WERI-Rb-1 (cell line): ENCODE results near the gene TMEM121.

Experiments
- DNase-seq: peaks from one replicate; pipeline ENCODE4 v3.0.0-alpha.2; 2020
- H3K27ac ChIP-seq: fragments of 250-450 bp; sonication (Bioruptor Pico); 2 replicates; pipeline ENCODE4 v1.5.1; 2020; ENCODE audit warnings: mild to moderate bottlenecking, moderate library complexity
- H3K27me3 ChIP-seq: fragments of 250-450 bp; sonication (Bioruptor Pico); 2 replicates; pipeline ENCODE4 v1.5.1; 2021; ENCODE audit warnings: mild to moderate bottlenecking, low read depth, moderate library complexity; ENCODE audit not compliant: insufficient read depth, severe bottlenecking
- H3K36me3 ChIP-seq: fragments of 250-450 bp; sonication (Bioruptor Pico); 2 replicates; pipeline ENCODE4 v1.5.1; 2020; ENCODE audit warnings: mild to moderate bottlenecking, moderate library complexity
- H3K4me3 ChIP-seq: 2 replicates; pipeline ENCODE4 v1.5.1; 2011; ENCODE audit warnings: low read depth, mild to moderate bottlenecking, control low read depth, low read length
- H3K9me3 ChIP-seq: fragments of 250-450 bp; sonication (Bioruptor Pico); 2 replicates; pipeline ENCODE4 v1.5.1; 2021; ENCODE audit warnings: mild to moderate bottlenecking, moderate library complexity; ENCODE audit not compliant: severe bottlenecking
- CTCF ChIP-seq: IDR thresholded peaks from 2 replicates; pipeline ENCODE4 v1.5.1; 2011; ENCODE audit warnings: low read depth, mild to moderate bottlenecking, control low read depth, inconsistent platforms, low read length

TMEM121 gene

DNA sequence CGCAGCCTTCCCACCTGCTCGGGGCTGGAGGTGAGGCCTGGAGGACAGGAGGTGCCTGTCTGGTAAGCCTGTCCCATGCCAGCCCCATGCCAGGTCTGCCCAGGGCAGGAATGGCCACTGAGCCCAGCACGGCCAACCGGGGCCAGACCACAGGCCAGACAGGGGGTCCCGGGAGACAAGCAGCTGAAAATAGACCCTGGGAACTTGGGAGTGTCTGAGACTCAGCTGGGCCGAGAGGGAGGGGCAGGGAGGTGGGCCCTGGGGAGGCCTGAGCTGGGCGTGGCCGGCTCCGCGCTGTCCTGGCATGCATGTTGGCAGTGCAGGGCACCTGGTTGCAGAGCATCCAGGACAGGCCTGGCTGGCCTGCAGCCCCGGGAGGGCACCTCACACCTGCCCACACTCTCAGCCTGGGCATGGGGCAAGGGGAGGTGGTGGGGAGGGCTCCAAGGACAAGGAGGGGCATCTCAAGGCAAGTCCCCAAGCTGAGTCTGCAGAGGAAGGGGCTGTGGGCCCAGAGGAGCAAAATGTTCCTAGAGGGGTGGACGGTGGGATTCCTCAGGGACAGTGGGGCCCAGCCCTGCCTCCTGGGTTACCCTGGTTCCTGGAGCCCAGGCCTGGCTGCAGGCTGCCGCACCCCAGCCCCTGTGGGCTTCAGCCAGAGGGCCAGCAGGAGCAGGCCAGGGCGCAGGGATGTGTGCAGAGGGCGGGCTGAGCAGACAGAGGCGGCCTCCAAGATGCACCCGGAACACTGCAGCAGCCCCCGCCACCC is 42.9 kb upstream of the TMEM121 start:
- no peaks in the 10 kb centered on the region for H3K27me3 ChIP-seq
- H3K4me3 ChIP-seq, result no peak overlapping the region
- no peak for DNase-seq
- TF ChIP-seq CTCF, result no peak
- no peaks in the 10 kb centered on the region for H3K9me3 ChIP-seq
- no peaks in the 10 kb centered on the region; the same call in 1 of the 2 replicates for H3K36me3 ChIP-seq
- no peak overlapping the region for H3K27ac ChIP-seq

DNA sequence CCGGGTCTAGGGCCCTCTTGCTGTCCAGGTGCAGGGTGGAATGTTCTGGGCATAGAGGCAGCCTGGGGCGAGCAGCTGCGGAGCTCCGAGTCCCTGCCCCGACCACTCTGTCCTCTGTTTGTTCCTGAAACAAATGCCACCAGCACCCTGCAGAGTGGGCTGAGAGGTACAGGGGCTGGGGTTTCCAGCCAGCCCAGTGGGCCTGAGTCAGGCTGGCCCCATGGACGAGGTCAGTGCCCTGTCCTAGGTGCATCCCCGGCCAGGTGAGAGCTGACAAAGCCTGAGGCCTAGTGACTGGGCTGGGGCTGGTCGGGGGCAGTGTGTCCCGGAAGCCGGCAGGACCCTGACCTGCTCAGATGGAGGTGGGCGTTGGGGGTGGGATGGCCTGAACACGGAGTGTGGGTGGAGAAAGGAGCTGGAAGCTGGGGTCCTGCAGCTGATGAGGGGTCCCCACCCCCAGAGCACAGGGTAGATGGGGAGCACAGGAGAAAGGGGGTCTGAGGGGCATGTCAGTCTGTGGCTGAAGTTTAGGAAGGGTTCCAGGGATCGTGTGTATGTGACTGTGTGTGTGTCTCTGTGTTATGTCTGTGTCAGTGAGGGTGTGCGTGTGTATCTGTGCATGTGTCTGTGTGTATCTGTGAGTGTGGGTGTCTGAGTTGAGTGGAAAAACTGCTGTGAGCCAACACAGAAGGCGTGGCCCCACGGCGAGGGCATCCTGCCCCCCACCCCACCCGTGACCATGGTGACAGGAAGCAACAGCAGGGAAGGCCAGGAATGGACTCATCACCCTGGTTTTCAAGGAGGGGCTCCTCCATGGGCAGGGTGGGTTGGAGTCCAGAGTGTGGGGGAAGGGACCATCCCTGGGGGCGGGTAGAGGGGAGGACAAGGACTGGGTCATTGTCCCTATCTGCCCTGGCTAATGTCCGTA is 42.0 kb upstream of the TMEM121 start:
- H3K27me3 ChIP-seq, result no peaks in the 10 kb centered on the region
- no peaks in the 10 kb centered on the region for H3K9me3 ChIP-seq
- no peak for DNase-seq
- H3K36me3 ChIP-seq, result no peaks in the 10 kb centered on the region; the same call in 1 of the 2 replicates
- TF ChIP-seq CTCF, result no peak
- no peak overlapping the region for H3K4me3 ChIP-seq
- no peak overlapping the region for H3K27ac ChIP-seq

DNA sequence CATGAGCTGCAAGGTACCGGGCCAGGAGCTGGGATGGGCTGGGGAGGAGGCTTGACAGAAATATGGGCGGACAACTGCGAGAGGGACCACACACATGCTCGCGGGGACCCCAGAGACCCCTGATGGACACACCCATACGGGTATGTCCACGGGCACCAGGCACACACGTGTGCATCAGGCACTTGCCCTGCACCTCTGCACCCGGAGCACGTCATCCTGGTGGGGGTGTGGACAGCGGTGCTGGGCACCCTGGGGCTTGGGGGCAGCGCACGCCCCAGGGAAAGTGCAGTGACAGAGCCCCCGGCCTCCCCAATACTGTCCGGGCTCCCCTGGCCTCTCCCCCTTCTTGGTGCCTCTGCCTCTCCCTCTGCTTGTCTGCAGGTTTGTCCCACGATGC is 41.4 kb upstream of the TMEM121 start:
- no peaks in the 10 kb centered on the region for H3K27me3 ChIP-seq
- no peaks in the 10 kb centered on the region for H3K36me3 ChIP-seq
- no peak for TF ChIP-seq CTCF
- no peak for DNase-seq
- no peak overlapping the region for H3K27ac ChIP-seq
- no peak overlapping the region for H3K4me3 ChIP-seq
- no peaks in the 10 kb centered on the region for H3K9me3 ChIP-seq

- Histone ChIP-seq H3K36me3 (no peaks in the 10 kb centered on the region), H3K9me3 (no peaks in the 10 kb centered on the region), H3K27me3 (no peaks in the 10 kb centered on the region), H3K4me3 (no peak overlapping the region), H3K27ac (0 out of 2 replicates have a peak overlapping the region, but pooled peaks have one; percentile 19)
- TF ChIP-seq CTCF, result peak; percentile 87
- DNase-seq, result peak; percentile 85
These were observed 40.6 kb upstream of the TMEM121 start for GRCh38 chr14:105485739-105486162.

- no peak for DNase-seq
- Histone ChIP-seq H3K36me3 (no peaks in the 10 kb centered on the region), H3K4me3 (no peak within 1 kb of the TSS), H3K9me3 (no peaks in the 10 kb centered on the region), H3K27me3 (no peaks in the 10 kb centered on the region), H3K27ac (no peak within 1 kb of the TSS)
- TF ChIP-seq CTCF, result no peak
These were observed 40.0 kb upstream of the TMEM121 start, which contains the start of gene CRIP1 for GRCh38 chr14:105486163-105486973. TSS of gene CRIP1 (plus strand) at chr14:105486886. CDS start at chr14:105487260, 374 bp downstream.
